Fibroblast of upper back skin (primary cell): ENCODE measurements around the gene TRIO.

Experiments
- DNase-seq: peaks from one replicate; pipeline ENCODE4 v3.0.0-alpha.2; 2013

Gene TRIO

GRCh38 chr5:14469551-14470377 is 326.6 kb downstream of the TRIO start:
- DNase-seq: no peak

- DNase-seq: peak; percentile 80
Observed at GRCh38 chr5:14471507-14471906, 328.4 kb downstream of the TRIO start.

- no peak for DNase-seq
Observed at GRCh38 chr5:14472986-14473567, 329.9 kb downstream of the TRIO start.

GRCh38 chr5:14475045-14475444 is 331.9 kb downstream of the TRIO start:
- no peak for DNase-seq

- peak; percentile 71 for DNase-seq
Observed at GRCh38 chr5:14476786-14477435, 333.8 kb downstream of the TRIO start.

- no peak for DNase-seq
Observed at GRCh38 chr5:14479143-14479696, 336.1 kb downstream of the TRIO start.

- no peak for DNase-seq
Observed at GRCh38 chr5:14481349-14481748, 338.2 kb downstream of the TRIO start.

- DNase-seq: no peak
Observed at GRCh38 chr5:14482085-14482484, 338.9 kb downstream of the TRIO start.

GRCh38 chr5:14483504-14484157 is 340.5 kb downstream of the TRIO start:
- DNase-seq: no peak

- DNase-seq: no peak
Observed at GRCh38 chr5:14486486-14486885, 343.3 kb downstream of the TRIO start.

GRCh38 chr5:14486996-14487896 is 344.1 kb downstream of the TRIO start:
- DNase-seq: no peak

- DNase-seq: no peak
Observed at GRCh38 chr5:14487897-14488570, 344.9 kb downstream of the TRIO start.

- peak; percentile 32 for DNase-seq
Observed at GRCh38 chr5:14488709-14489108, 345.6 kb downstream of the TRIO start.

GRCh38 chr5:14489643-14490042 is 346.5 kb downstream of the TRIO start:
- DNase-seq: no peak

- DNase-seq: no peak
Observed at GRCh38 chr5:14490309-14490711, 347.2 kb downstream of the TRIO start.

GRCh38 chr5:14491015-14491915 is 348.1 kb downstream of the TRIO start:
- peak; percentile 68 for DNase-seq

GRCh38 chr5:14492331-14492964 is 349.3 kb downstream of the TRIO start:
- DNase-seq: no peak

- DNase-seq: no peak
Observed at GRCh38 chr5:14495301-14495700, 352.2 kb downstream of the TRIO start.

- no peak for DNase-seq
Observed at GRCh38 chr5:14497311-14497710, 354.2 kb downstream of the TRIO start.
